HG03571 (cell line): Measurements from ENCODE around the gene MGA.

Source experiments
- ATAC-seq: cut with Tn5 transposase; IDR thresholded peaks from one replicate; pipeline ENCODE4 v1.9.1; 2021; ENCODE audit not compliant: unreplicated experiment

Gene MGA

DNA sequence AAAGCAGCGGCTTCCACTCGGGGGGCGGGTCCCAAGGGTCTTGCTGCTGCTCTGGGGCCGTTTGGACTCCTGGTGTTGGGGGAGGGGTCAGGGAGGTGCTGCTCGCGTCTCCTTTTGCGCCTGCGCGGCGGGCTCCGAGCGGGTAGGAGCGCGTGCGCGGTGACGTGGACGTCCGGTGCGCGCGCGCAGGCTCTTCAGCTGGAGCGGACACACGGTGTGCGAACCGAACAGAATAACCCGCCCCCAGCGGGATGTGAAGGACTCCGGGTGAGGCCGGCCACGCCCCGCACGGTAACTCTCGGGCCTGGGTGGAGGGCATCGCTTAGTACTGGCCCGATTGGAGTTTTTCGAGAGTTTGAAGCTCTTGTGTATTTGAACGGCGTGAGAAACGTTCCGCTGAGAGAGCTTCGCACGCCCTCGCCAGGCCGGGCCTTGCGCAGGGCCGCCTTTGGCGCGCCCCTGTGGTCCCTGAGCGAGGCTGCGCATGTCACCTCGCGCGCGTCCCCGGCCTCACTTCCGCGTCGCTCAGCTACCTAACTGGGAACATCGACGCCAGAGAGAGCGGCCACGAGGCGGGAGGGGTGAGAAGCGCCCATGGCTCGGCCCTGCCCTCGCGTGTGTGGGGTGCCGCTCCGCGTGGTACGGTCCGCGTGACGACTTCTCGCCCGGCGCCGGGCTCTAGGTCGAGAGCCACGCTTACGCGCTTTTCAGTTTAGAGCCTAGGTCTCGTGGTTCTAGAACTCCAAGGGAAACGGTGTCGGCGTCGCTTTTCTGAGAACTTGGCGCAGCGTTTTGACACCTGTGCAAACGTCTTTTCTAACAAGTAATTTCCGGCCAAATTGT is at the start of gene MGA:
MGA (plus strand) TSS at position 171 of the 843 bp plus-strand sequence.
- peak; percentile 65 for ATAC-seq

GRCh38 chr15:41620536-41621199 is 39.5 kb upstream of the MGA start:
- no peak for ATAC-seq

DNA sequence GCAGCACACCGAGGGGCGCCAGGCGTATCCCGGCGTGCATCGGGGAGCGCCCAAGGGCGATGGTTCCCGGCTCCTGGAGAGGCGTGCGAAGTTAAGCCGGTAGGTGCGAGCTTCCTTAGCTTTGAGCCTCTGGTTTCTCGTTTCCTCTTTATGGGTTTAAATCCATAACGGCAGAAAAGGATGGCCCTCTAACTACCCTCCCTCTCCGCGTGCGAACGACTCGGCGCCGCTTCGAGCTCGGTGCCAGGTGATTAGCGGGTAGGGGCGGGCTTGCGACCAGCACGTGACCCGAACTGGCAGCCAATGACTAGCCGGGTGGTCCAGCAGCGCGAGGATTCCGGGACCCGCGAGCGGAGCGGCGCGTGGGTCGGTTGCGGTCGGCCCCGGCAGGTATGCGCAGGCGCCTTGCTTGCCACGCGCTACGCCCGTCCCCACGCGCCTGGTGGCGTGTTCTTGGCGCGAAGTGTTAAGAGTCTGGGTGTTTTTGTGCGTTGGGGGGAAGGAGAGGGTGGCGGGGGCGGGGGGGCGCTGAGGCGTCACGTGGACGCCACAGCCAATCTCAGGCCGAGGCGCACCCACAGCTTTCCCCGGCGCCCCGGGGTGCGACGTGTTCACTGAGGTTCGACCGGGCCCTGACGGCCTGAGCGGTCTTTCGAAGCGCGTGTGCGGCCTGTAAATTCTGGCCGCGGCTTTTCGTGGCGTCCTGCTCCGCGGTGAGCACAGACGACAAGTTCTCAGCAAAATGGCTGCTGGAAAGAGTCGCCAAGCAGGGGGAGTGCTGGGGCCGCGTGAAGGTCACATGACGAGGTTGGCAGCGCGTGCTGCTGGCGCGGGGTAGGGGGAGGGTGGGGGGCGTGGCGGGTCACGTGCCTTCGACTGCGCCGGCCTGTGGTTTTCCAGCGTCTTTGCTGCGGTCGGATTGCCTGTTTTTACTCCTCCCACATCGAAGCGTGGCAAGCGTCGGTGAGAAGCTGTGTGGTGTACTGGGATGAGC is 38.7 kb upstream of the MGA start:
- ATAC-seq, result no peak

- ATAC-seq, result no peak
Measured at GRCh38 chr15:41622901-41623300, 37.3 kb upstream of the MGA start.

GRCh38 chr15:41627203-41627602 is 33.0 kb upstream of the MGA start:
- ATAC-seq, result no peak

DNA sequence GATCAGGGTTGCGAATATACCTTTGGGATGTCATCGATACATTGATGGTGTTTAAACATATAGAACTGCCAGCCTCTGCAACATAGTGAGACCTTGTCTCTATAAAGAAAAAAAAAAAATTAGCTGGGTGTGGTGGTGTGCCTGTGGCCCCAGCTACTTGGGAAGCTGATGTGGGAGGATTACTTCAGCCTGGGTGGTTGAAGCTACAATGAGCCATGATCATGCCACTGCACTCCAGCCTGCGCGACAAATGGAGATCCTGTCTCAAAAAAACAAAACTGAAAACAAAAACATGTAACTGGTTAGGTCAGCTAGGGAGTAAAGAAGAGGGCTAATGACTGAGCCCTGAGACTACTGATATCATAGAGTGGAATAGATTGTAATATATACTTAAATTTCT is 30.7 kb upstream of the MGA start:
- ATAC-seq, result no peak

DNA sequence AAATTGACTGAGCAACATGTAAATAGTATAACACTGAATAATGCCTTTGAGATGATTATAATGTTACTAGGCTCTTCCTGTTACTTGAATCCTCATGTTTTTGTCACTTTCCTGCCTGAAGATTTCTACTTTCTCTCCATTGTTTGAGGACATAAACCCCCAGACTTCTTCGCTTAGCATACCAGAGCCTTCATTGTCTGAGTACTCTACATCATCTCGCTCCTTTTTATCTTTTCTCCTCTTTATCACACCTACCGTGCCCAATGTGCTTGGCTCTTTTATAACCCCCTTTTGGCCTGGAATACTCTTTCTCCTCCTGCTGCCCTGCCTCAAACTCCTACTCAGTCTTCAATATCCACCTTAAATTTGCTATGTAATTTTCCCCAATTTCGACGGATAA is 30.3 kb upstream of the MGA start:
- ATAC-seq, result no peak

DNA sequence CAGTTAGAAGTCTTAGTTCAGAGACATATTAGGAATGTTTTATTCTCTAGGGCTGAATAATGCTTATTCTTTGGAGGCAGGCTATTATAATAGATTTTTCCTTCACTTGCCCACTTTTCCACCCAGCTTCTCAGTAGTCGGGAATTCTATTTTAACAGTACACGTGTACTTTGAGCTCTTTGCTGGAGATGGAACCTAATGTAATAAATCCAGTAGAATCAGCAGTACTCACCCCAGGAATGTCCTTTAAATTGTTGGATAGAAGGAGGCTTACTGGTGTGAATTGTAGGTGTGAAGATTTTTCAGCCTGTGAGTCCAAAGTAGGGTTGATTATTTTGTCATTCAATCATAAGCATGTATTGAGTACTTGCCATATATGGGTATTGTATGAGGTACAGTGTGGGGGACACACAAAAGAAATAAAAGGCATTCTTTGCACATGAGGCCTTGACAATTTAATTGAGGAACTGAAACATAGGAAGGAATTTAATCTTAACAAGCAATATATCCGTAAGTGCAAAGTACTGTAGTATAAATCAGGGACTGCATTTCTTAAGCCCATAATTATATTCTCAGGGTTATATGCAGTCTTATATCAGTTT is 29.5 kb upstream of the MGA start:
- no peak for ATAC-seq

- ATAC-seq, result no peak
Measured at GRCh38 chr15:41631880-41632470, 28.2 kb upstream of the MGA start.

DNA sequence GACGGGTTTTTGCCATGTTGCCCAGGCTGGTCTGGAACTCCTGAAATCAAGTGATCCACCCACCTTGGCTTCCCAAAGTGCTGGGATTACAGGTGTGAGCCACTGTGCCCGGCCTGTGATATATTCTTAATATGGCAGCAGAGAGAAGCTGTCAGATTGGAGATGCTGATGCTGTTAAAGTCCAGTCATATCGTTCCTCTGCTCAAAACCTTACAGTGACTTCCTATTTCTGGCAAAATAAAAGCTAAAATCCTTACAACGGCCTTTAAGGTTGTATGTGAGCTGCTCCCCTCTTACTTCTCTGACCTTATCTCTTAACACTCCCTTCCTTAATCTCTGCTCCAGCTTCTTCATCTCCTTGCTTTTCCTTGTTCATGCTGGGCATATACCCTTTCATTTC is 26.6 kb upstream of the MGA start:
- ATAC-seq, result no peak

DNA sequence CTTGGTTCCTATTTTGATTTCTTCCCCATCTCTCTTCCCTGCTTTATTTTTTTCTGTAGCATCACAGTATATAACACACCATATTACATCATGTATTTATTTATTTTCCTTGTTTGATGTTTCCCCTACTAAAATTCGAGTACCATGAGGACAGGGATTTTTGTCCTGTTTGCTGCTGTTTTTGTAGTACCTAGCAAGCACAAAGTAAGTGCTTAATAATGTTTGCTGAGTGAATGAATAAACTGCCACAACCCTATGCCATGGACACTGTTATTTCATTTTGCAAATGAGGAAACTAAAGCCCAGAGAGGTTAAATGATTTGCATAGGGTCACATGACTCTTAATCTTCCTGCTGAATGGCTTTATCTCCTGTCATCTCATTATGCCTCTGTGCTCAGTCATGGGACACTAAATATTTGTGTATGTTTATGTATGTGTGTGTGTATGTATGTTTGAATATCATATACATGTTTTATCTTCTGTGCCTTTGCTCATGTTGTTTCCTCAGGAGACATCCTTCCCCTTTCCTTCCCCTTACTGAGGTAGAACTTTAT is 26.1 kb upstream of the MGA start:
- no peak for ATAC-seq

DNA sequence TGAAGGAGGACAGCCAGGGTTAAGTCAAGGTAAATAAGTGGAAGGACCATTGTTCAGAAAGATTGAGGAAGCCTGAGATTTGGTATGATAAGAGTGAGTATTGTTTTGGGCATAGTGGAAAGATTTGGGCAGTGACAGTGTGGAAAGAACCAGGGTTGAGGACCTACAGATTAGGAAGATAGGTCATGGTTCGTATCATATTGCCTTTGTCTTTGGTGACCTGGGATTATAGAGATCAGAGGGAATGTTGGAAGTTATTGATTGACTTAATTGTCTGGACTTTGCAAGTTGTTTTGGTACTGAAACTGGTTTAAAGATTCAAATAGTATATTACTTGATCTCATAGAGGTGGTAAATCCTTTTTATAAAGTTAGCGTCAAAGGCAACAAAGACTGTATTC is 23.1 kb upstream of the MGA start:
- no peak for ATAC-seq

DNA sequence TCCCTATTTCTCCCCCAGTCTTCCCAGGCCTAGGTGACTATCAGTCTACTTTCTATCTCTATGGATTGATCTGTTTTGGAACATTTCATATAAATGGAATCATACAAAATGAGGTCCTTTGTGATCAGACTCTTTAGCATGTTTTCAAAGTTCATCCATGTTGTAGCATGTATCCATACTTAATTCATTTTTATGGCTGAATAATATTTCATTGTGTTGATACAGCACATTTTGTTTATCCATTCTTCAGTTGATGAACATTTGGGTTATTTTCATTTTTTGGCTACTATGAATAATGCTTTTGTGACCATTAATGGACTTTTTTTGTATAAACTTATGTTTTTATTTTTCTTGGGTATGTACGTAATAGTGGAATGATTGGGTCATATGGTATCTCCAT is 19.2 kb upstream of the MGA start:
- ATAC-seq, result no peak

- ATAC-seq, result no peak
Measured at GRCh38 chr15:41647262-41647661, 12.9 kb upstream of the MGA start.

- ATAC-seq, result no peak
Measured at GRCh38 chr15:41648097-41648496, 12.1 kb upstream of the MGA start.

DNA sequence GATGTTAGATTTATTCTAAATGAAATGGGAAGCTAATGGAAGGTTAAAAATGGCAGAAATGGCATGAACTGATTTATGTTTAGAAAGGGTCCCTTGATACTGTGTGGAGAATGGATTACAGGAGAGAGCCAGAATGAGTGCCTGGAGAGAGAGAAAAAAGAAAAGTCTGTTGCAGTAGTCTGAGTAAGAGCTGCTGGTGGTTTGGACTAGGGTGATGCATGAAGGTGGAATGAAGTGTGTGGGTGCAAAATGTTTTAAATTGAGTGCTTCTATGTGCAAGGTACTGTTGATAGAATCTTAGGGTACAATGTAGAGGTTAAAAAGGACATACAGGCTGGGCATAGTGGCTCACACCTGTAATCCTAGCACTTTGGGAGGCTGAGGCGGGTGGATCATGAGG is 11.4 kb upstream of the MGA start:
- no peak for ATAC-seq

DNA sequence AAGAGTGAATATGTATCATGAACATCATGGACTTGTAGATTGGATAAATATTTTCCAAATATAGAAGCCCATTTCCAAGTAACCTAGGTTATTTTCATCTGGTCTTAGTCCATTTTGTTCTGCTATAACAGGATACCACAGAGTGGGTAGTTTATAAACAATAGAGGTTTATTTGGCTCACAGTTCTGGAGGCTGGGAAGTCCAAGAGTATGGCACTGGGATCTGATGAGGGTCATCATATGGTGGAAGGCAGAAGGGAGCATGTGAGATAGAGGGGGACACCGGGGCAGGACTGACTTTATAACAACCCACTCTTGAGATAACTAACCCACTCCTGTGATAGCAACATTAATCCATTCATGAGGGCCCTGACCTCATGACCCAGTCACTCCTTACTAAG is 9.4 kb upstream of the MGA start:
- ATAC-seq, result no peak

- ATAC-seq, result no peak
Measured at GRCh38 chr15:41651373-41651772, 8.8 kb upstream of the MGA start.

DNA sequence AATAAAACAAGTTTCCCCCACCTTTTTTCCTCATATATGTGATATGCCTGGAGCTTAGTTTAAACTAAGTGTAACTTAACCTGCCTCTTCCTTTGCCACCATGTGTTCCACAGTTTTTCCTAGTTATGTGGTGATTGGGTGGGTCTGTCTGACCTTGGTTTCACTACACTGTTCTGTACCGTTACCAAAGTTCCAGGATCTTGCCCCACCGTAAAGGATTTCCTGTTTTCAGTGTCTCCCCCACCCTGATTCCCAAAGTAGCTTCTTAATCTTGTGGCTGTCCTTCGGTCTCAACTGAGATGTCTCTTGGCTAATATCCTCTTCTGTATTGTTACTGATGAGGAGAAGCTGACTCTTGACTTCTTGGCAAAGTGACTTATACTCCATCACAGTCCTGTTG is 6.4 kb upstream of the MGA start:
- no peak for ATAC-seq

GRCh38 chr15:41655716-41656115 is 4.5 kb upstream of the MGA start:
- no peak for ATAC-seq
